B cell (primary cell): ENCODE data around the gene SERTM1. TPM values are rescaled to one million over a fixed set of nuclear protein-coding genes. Genes with fewer than 3 reads are reported as not detected.

Experiments
- ATAC-seq: fragments of 200-7000 bp; cut with Tn5 transposase; one replicate; pipeline ENCODE4 v1.10.0; 2021; ENCODE audit warnings: low read depth, mild to moderate bottlenecking, moderate number of reproducible peaks, moderate library complexity
- CTCF ChIA-PET: fragments of 350-600 bp; sonication (Branson Sonifier 250); formaldehyde crosslinking; loops from one replicate; lab custom pipeline; 2021; ENCODE audit warnings: antibody characterized with exemption, inconsistent platforms; lab: Charles Lee
- POLR2A ChIA-PET: fragments of 350-600 bp; sonication (Branson Sonifier 250); formaldehyde crosslinking; loops from one replicate; lab custom pipeline; 2021; ENCODE audit warnings: antibody characterized with exemption; lab: Charles Lee
- DNase-seq: peaks from one replicate; pipeline ENCODE4 v3.0.0; 2013
- H2AFZ ChIP-seq: 2 replicates; pipeline ENCODE4 v1.6.1; 2012; ENCODE audit warnings: mild to moderate bottlenecking, low read depth, low read length; ENCODE audit not compliant: insufficient read depth, poor library complexity, severe bottlenecking
- H3K27ac ChIP-seq, 2 donors: 1 replicate in 1 of 2; 2 replicates in 1 of 2; pipeline ENCODE4 v1.5.1; 2012 to 2013; ENCODE audit warnings: low read length in 2 of 2, mild to moderate bottlenecking in 2 of 2, moderate library complexity in 1 of 2
- H3K27me3 ChIP-seq, 4 experiments: fragments of 200-600 bp in 1 of 4; sonication (generic) in 1 of 4; replicated peaks in 1 of 4; 1 replicate in 2 of 4; 2 replicates in 2 of 4; pipeline versions ENCODE4 v1.6.1 to v1.7.0; 2013 to 2016; ENCODE audit warnings: low read length in 3 of 4, mild to moderate bottlenecking in 2 of 4, mixed read lengths in 1 of 4, moderate library complexity in 1 of 4; ENCODE audit not compliant: insufficient read depth in 4 of 4, control insufficient read depth in 3 of 4; ENCODE audit errors: control extremely low read depth in 1 of 4
- H3K36me3 ChIP-seq, 2 experiments: replicated peaks in 1 of 2; 1 replicate in 1 of 2; 2 replicates in 1 of 2; pipeline versions ENCODE4 v1.6.1 to v1.7.1; 2013; ENCODE audit warnings: low read length in 1 of 2; ENCODE audit not compliant: insufficient read depth in 2 of 2, control insufficient read depth in 1 of 2; ENCODE audit errors: control extremely low read depth in 1 of 2, extremely low read depth in 1 of 2
- H3K4me1 ChIP-seq, 2 donors: fragments of 200-600 bp in 1 of 2; sonication (generic) in 1 of 2; 1 replicate in 1 of 2; 2 replicates in 1 of 2; pipeline versions ENCODE4 v1.5.1 to v1.6.1; 2013 to 2017; ENCODE audit warnings: low read length in 2 of 2; ENCODE audit not compliant: control insufficient read depth in 2 of 2, insufficient read depth in 2 of 2
- H3K4me2 ChIP-seq: replicated peaks from 2 replicates; pipeline ENCODE3; 2012; ENCODE audit warnings: mild to moderate bottlenecking, low read depth, low read length; ENCODE audit not compliant: poor library complexity, severe bottlenecking
- H3K4me3 ChIP-seq, 5 experiments: fragments of 200-600 bp in 1 of 5; sonication (generic) in 1 of 5; 1 replicate in 3 of 5; 2 replicates in 2 of 5; pipeline versions ENCODE4 v1.5.1 to v1.7.0; 2011 to 2016; ENCODE audit warnings: low read length in 4 of 5, mild to moderate bottlenecking in 4 of 5, low read depth in 2 of 5, control low read depth in 1 of 5, moderate library complexity in 1 of 5; ENCODE audit not compliant: insufficient read depth in 1 of 5; ENCODE audit errors: control extremely low read depth in 1 of 5, extremely low read depth in 1 of 5
- H3K79me2 ChIP-seq: fragments of 200-600 bp; sonication (generic); one replicate; pipeline ENCODE4 v1.6.0; 2016; ENCODE audit warnings: low read length; ENCODE audit not compliant: control insufficient read depth, insufficient read depth
- H3K9ac ChIP-seq: fragments of 200-600 bp; sonication (generic); 2 replicates; pipeline ENCODE4 v1.6.1; 2017; ENCODE audit warnings: mild to moderate bottlenecking, low read length, moderate library complexity
- H3K9me3 ChIP-seq, 3 donors: one replicate each; pipeline versions ENCODE4 v1.6.1 to v1.7.1; 2013; ENCODE audit warnings: low read length in 2 of 3; ENCODE audit not compliant: control insufficient read depth in 2 of 3, insufficient read depth in 1 of 3; ENCODE audit errors: control extremely low read depth in 1 of 3
- H4K20me1 ChIP-seq: 2 replicates; pipeline ENCODE4 v1.6.0; 2012; ENCODE audit warnings: mild to moderate bottlenecking, low read length; ENCODE audit not compliant: insufficient read depth, control insufficient read depth, poor library complexity, severe bottlenecking
- H3K27ac Mint-ChIP-seq: one replicate; pipeline ENCODE4 v1.8.0; 2021; ENCODE audit warnings: mixed read lengths
- H3K27me3 Mint-ChIP-seq: one replicate; pipeline ENCODE4 v1.8.0; 2021; ENCODE audit warnings: mixed read lengths
- H3K4me1 Mint-ChIP-seq: one replicate; pipeline ENCODE4 v1.8.0; 2021; ENCODE audit warnings: mixed read lengths
- H3K4me3 Mint-ChIP-seq: one replicate; pipeline ENCODE4 v1.8.0; 2021; ENCODE audit warnings: mixed read lengths
- H3K9me3 Mint-ChIP-seq: one replicate; pipeline ENCODE4 v1.8.0; 2022; ENCODE audit warnings: mixed read lengths; ENCODE audit not compliant: insufficient read depth
- CTCF ChIP-seq: fragments of 200-600 bp; IDR thresholded peaks from one replicate; pipeline ENCODE4 v1.8.0; 2022; ENCODE audit warnings: antibody characterized with exemption, mild to moderate bottlenecking
- EZH2 ChIP-seq: IDR thresholded peaks from 2 replicates; pipeline ENCODE4 v1.6.1; 2012; ENCODE audit warnings: borderline replicate concordance, low read depth, mild to moderate bottlenecking, moderate library complexity, low read length; ENCODE audit not compliant: insufficient read depth, poor library complexity, severe bottlenecking
- WGBS: methylation state at CpG from one replicate; pipeline ENCODE4 v1.1.5; 2013; ENCODE audit warnings: missing lambda C conversion rate; ENCODE audit not compliant: insufficient coverage; 5-methylcytosine and 5-hydroxymethylcytosine counted together
- intact Hi-C: fragments of 100-400 bp; cut with micrococcal nuclease; formaldehyde crosslinking; loops from one replicate; pipeline ENCODE4 v1.10.0; 2022
- polyA plus RNA-seq: library from polyadenylated mRNA; depleted of rRNA; stranded (reverse); fragments of >200 nt; gene quantifications from 2 replicates; pipeline ENCODE4 v1.2.3, GENCODE V29; 2012
- total RNA-seq, 2 donors: library from RNA; stranded (reverse); fragments of 120-200 nt in 1 of 2; gene quantifications; 1 replicate in 1 of 2; 2 replicates in 1 of 2; pipeline versions ENCODE4 v1.2.3 to v1.2.4, GENCODE V29; 2013 to 2022

SERTM1 gene
- total and polyA plus RNA-seq, 2 donors (not counting 1 experiment from before 2014, with no cell fraction given): not detected

GRCh38 chr13:36724141-36724540 is 50.3 kb downstream of the SERTM1 start:
- CTCF ChIA-PET: no interaction called here
- ATAC-seq (no peak), DNase-seq (no peak)
- Histone ChIP-seq H3K4me3 (no peak overlapping the region), H3K36me3 (no peaks in the 10 kb centered on the region), H3K9me3 (no peaks in the 10 kb centered on the region), H3K4me2 (no peak overlapping the region), H3K27ac (no peak overlapping the region), H3K79me2 (no peaks in the 10 kb centered on the region), H3K4me1 (no peaks in the 10 kb centered on the region), H3K27me3 (no peaks in the 10 kb centered on the region), H2AFZ (no peak overlapping the region), H4K20me1 (no peaks in the 10 kb centered on the region), H3K9ac (no peak overlapping the region)
- H3K4me1 Mint-ChIP-seq: no peaks in the 10 kb centered on the region
- POLR2A ChIA-PET: no interaction called here
- intact Hi-C loops: no loop called here
- no peak for TF ChIP-seq EZH2
- TF ChIP-seq CTCF: no peak
- H3K4me3 Mint-ChIP-seq: no peak overlapping the region
- peaks cover 18% of the 10 kb centered on the region for H3K27me3 Mint-ChIP-seq
- 100% methylated on average over 1 of the region's 2 CpGs for WGBS
- no peak overlapping the region for H3K27ac Mint-ChIP-seq
- no peaks in the 10 kb centered on the region for H3K9me3 Mint-ChIP-seq

GRCh38 chr13:36725936-36726335 is 52.1 kb downstream of the SERTM1 start:
- H3K4me3 Mint-ChIP-seq: no peak overlapping the region
- no peaks in the 10 kb centered on the region for H3K79me2 ChIP-seq
- POLR2A ChIA-PET: no interaction called here
- H2AFZ ChIP-seq: no peak overlapping the region
- WGBS: 90% methylated on average over 2 of the region's 2 CpGs
- DNase-seq: no peak
- H3K4me1 Mint-ChIP-seq: no peaks in the 10 kb centered on the region
- H3K9ac ChIP-seq: no peak overlapping the region
- H3K4me1 ChIP-seq: no peaks in the 10 kb centered on the region
- no peaks in the 10 kb centered on the region for H4K20me1 ChIP-seq
- no peak overlapping the region for H3K4me3 ChIP-seq
- H3K27ac ChIP-seq: no peak overlapping the region
- no peak overlapping the region for H3K4me2 ChIP-seq
- TF ChIP-seq EZH2 (no peak), CTCF (no peak)
- H3K27me3 Mint-ChIP-seq: peaks cover 9% of the 10 kb centered on the region
- no peak overlapping the region for H3K27ac Mint-ChIP-seq
- ATAC-seq: no peak
- no peaks in the 10 kb centered on the region for H3K36me3 ChIP-seq
- intact Hi-C loops: no loop called here
- H3K27me3 ChIP-seq: no peaks in the 10 kb centered on the region
- CTCF ChIA-PET: no interaction called here
- no peaks in the 10 kb centered on the region for H3K9me3 ChIP-seq
- no peaks in the 10 kb centered on the region for H3K9me3 Mint-ChIP-seq
